Adrenal gland (tissue), 5 donors: Measurements from ENCODE around the gene TTF1.

Source experiments
- CTCF ChIP-seq, 6 experiments: fragments of 450-650 bp in 4 of 6; fragments of 200-600 bp in 2 of 6; sonication (generic) in 1 of 6; IDR thresholded peaks; 1 replicate in 5 of 6; 2 replicates in 1 of 6; pipeline versions ENCODE4 v1.5.1 to v1.8.0; 2016 to 2021; ENCODE audit warnings: antibody characterized with exemption in 6 of 6, mild to moderate bottlenecking in 2 of 6, moderate library complexity in 1 of 6
- POLR2A ChIP-seq, 2 donors: fragments of 450-650 bp; IDR thresholded peaks; one replicate each; pipeline ENCODE4 v1.6.1; 2017; ENCODE audit warnings: antibody characterized with exemption in 2 of 2, mild to moderate bottlenecking in 2 of 2, moderate library complexity in 1 of 2
- donor health status: DM: no; HTN: no; CAD: no.

- TF ChIP-seq POLR2A (IDR thresholded peaks at IDR 0.05) = no peak
- no peak for TF ChIP-seq CTCF (IDR thresholded peaks at IDR 0.05)
Measured at GRCh38 chr9:132346177-132346576, 60.5 kb downstream of the TTF1 start.
